Measurements from ENCODE around the gene GRHPR.
"Not testable (repeated sequence)": the region's sequence is repeated elsewhere in the genome, so short reads cannot be mapped to it uniquely, and the experiment has no call there.

Gene GRHPR

GRCh38 chr9:37422289-37423104 is at the start of gene GRHPR:
TSS of gene GRHPR (plus strand) at chr9:37422696. CDS start at chr9:37422751, 55 bp downstream.
- peak; percentile 79 for DNase-seq

DNA sequence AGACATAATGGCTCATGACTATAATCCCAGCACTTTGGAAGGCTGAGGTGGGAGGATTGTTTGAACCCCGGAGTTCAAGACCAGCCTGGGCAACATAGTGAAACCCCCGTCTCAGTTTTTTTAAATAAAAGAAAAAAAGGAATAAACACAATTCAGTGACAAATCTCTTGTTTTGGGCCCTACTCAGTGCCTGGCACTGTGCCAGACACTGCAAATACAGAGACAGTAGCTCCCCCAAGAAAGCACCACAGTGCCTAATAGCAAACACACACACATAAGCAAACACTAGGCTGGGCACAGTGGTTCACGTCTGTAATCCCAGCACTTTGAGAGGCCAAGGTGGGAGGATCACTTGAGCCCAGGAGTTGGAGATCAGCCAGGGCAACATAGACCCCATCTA is 49.7 kb upstream of the GRHPR start:
- no peak for DNase-seq

- DNase-seq: no peak
These were observed 48.9 kb upstream of the GRHPR start for GRCh38 chr9:37373621-37374020.

- no peak for DNase-seq
These were observed 47.6 kb upstream of the GRHPR start for GRCh38 chr9:37374892-37375291.

DNA sequence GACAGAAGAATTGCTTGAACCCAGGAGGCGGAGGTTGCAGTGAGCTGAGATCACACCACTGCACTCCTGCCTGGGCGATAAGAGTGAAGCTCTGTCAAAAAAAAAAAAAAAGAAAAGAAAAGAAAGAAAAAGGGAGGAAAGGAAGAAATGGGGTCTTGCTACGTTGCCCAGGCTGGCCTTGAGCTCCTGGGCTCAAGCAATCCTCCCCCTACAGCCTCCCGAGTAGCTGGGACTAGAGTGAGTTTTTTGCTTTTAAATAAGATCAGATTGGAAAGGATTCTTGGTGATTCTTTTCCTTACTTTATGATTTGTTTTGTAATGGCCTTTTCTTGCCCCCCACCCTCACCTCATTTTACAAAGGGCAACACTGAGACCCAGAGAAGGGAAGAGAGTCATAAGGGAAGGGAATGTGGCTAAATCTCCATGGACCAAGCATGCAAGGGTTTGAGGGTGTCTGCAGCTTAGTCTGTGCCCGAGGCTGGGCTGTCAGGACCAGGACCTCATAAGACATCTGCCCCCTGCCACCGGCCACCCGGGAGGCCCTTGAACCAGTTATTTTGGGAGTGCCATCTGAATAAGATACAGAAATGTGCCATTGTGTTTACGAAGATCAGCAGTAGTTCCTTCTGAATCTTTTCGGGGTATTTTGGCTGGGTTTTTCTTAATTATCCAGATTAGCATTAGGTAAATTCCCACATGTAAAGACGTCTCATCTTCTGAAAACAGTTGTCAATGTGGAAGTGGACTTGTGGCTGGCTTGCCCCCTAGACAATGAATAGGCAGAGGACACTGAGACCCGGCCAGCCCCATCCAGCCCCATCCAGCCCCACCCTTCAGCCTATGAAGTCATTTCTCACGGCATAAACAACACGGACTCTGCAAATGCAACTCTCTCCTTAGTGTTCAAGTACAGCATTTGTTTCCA is 44.5 kb upstream of the GRHPR start:
- DNase-seq: no peak

DNA sequence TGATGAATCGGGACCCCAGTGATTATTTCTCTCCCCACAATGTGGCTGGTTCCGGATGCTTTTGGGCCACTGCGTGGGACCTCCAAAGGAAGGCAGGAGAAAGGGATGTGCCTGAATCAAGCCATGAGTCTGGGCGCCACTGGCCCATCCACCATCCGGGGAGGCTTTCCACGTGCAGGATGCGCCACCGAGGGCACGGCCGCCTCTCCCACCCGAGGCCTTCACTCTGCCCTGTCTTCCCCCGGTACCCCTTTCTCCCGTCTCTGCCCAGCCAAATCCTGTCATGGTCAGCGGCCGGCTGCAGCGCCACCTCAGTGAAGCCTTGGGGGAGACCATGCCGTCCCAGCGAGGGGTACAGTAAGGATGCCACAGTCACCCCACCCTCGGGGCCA is 43.9 kb upstream of the GRHPR start:
- DNase-seq: no peak

- DNase-seq: no peak
These were observed 42.7 kb upstream of the GRHPR start for GRCh38 chr9:37379835-37380234.

DNA sequence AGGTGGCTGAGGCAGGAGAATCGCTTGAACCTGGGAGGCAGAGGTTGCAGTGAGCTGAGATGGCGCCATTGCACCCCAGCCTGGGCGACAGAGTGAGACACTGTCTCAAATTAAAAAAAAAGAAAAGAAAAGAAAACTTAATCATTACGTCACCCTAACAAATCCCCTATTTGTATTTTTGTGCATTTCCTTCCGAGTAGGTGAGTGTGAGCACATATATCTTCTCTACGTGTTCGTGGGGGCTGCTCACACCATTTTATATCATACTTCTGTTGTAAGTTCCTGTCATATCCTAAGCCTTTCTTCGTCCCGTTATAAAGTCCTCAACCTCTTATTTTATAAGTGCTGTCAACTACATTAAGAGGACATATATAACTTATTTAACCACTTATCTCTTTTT is 41.9 kb upstream of the GRHPR start:
- no peak for DNase-seq

GRCh38 chr9:37381094-37381741 is 41.3 kb upstream of the GRHPR start:
- DNase-seq: no peak

DNA sequence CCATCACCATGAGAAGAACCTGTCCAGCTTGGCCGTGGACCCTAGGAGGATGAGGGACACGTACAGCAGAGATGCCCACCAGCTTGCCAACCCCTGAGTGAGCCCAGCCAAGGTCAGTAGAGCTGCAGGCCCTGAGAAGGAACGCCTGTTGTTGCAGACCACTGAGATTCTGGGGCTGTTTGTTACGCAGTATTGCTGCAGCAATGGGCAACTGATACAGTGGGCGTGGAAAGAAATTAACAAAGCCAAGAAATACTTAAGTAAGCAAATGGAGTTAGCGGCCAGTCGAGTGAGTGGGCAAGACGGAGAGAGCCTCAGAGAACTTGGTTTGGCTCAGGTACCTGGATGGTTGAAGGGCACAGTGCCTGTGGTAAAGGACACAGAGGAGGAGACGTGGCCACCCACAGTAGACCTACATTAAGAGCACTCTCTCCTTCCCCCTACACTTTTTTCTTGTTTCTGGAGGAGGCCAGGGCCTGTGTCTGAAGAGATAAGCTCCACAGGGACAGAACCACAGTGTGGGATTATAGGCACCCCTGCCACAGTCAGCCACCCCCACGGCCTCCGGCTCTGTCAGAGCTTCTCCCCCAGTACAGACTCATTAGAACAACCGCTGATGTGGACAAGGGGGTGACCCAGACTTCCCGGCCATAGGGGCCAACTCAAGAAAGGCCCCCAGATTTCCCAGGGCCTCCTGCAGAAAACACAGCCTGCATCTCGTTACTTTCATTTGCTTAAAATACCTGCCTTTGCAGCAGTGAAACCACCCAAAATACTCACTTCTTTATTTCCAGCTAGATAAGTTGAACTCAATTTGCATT is 40.1 kb upstream of the GRHPR start:
- DNase-seq: no peak

DNA sequence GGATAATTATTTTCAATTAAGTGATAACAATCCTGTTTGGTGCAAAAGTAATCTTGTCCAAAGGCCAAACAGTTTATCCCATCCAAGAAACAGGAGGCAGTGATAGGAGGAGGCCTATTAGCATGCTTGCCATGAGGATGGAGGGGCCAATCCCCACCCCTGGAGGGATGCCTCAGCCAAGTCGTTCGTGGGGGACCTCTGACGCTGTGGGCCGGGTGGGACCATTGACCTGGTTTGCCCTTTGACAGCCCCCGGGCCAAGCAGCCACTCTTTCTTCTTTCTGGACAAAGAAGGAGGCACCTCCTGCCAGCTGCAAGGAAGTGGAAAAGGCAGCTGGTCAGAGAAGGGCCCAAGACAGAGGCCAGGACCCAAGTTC is 39.5 kb upstream of the GRHPR start:
- DNase-seq: no peak

GRCh38 chr9:37383393-37383792 is 39.1 kb upstream of the GRHPR start:
- no peak for DNase-seq

GRCh38 chr9:37383876-37384746 is 38.4 kb upstream of the GRHPR start:
- no peak for DNase-seq

DNA sequence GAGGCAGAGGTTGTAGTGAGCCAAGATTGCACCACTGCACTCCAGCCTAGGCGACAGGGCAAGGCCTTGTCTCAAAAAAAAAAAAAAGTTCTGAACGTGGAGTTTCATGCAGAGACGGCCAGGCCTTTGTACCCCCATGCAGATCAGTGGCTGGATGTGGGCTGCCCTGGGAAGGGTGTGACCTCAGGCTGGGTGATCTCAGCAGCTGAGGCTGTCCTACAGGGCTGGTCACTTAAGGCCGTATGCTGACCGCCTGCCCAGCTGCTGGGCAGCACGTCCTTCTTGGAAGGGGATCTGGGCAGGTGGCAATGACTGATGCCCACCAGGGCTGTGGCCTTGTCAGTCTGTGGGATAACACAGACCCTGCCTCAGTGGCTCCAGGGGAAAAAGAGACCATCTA is 37.2 kb upstream of the GRHPR start:
- DNase-seq: no peak

DNA sequence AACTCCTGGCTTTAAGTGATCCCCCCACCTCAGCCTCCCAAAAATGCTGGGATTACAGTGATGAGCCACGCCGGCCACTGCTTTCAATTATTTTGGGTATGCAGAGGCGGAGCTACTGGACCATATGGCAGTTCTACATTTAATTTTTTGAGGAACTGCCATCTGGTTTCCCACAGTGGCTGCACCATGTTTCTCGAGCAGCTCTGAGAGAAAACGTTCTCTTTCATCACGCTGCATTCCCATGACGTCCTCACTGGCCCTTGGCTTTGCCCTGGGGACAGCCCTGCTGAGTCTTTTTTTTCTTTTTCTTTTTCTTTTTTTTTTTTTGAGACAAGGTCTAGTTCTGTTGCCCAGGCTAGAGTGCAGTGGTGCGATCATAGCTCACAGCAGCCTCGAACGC is 35.5 kb upstream of the GRHPR start:
- no peak for DNase-seq

GRCh38 chr9:37390759-37391158 is 31.7 kb upstream of the GRHPR start:
- no peak for DNase-seq

GRCh38 chr9:37392272-37392671 is 30.2 kb upstream of the GRHPR start:
- DNase-seq: no peak

- no peak for DNase-seq
These were observed 27.3 kb upstream of the GRHPR start for GRCh38 chr9:37395229-37395628.

DNA sequence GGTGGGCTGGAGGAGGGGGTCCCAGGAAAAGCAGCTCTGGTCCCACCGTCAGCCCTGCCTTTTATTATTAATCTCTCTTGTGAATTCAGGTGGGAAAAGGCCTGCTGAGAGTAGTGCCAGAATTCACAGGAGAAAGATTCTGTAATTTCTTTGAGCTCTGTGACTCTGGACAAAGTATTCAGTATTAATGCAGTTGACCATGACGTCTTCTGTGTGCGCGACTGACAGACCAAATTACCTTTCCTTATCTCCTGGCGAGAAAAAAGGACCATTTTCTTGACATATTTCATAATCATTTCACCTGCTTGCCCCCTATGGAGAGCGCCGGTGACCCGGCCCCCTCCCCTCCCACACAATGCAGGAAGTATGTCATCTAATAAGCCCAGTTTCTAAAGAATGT is 26.8 kb upstream of the GRHPR start:
- no peak for DNase-seq

- not testable (repeated sequence) for DNase-seq
These were observed 24.5 kb upstream of the GRHPR start for GRCh38 chr9:37397948-37398347.

GRCh38 chr9:37398464-37399025 is 24.0 kb upstream of the GRHPR start:
- DNase-seq: no peak
